Left cardiac atrium (tissue), 4 donors: ENCODE results near the gene CCDC167. TPM values are rescaled to one million over a fixed set of nuclear protein-coding genes. Genes with fewer than 3 reads are reported as not detected.
"Not testable (repeated sequence)": the region's sequence is repeated elsewhere in the genome, so short reads cannot be mapped to it uniquely, and the experiment has no call there.

Experiments
- ATAC-seq, 2 donors: fragments of 200-7000 bp; cut with Tn5 transposase; one replicate each; pipeline ENCODE4 v1.9.1; 2020; ENCODE audit warnings: mild to moderate bottlenecking in 2 of 2, moderate library complexity in 2 of 2
- DNase-seq: peaks from one replicate; pipeline ENCODE4 v3.0.0-alpha.2; 2020
- intact Hi-C, 2 donors: fragments of 100-400 bp; cut with DNase I; formaldehyde crosslinking; loops; one replicate each; pipeline versions ENCODE4 v1.14.1 to v1.15.1; 2022 to 2023
- total RNA-seq, 2 donors: library from RNA; stranded (reverse); fragmentation: NEBNext Ultra II Directional; extraction: Animal tissue kit (Norgen Biotek cat#: 25700); gene quantifications; one replicate each; pipeline ENCODE4 v1.2.1, GENCODE V29; 2021
- donor health status: DM: no; HTN: yes; CAD: no.
- donor health status: DM: no; HTN: yes; CAD: no; lungs with severe emphysema.
- donor health status: DM: yes; HTN: yes; CAD: no.
- donor health status: Dilated cardiomyopathy.

The CCDC167 gene
- total RNA-seq, 2 donors from 2014 or later: 19.5 to 28.7 TPM

GRCh38 chr6:37513576-37513975 lies 13.9 kb upstream of the CCDC167 start:
- intact Hi-C loops: no loop called here
- DNase-seq (no peak), ATAC-seq (no peak)

DNA sequence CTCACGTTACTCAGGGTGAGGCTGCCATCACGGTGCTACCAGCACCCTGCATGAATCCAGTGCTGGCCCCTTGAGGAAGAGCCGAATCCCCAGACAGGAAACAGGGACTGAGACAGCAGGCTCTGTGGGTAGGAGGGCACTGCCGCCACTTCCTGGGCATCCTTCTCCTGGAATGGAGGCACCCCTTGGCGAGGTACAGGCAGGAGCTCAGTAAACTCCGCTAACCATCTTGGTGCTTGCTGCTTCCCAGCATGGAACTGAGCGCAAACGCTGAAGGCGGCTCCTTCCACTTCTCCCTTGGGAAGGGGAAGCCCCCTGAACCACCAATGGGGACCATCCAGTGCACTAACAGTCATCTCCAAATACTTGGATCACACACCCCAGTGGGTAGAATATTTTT lies 13.5 kb upstream of the CCDC167 start:
- intact Hi-C loops: no loop called here
- ATAC-seq (no peak), DNase-seq (no peak)

DNA sequence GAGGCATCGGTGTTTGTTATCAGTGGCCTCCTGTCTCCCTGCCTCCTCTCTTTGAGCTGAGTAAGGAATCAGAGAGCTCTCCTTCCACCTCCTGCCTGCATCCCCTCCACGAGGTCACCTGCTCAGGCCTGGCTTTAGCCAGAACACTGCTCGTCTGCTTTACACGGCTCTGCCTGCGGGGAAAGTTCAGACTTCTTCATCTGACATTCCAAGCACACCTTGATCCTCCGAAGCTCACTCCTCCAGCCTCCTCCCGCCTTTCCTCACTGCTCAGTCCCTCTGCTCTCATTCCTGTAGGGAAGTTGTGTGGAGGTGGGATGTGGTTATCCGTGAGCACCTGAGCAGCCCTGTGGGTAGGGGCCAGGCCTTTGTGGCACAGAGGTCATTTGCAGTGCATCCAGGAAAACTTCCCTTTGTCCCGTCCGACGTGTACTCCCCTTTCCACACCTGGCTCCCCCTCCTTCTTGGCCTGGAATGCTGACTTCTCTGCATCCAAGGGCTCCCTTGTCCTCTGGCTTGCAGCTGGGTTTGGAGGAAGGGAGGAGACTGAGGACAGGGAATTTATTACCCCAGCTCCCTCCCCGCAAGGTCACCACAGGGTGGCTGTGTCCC lies 12.8 kb upstream of the CCDC167 start:
- intact Hi-C loops: no loop called here
- DNase-seq (no peak), ATAC-seq (no peak)

GRCh38 chr6:37511910-37512399 lies 12.3 kb upstream of the CCDC167 start:
- DNase-seq (no peak), ATAC-seq (no peak)
- intact Hi-C loops: no loop called here

GRCh38 chr6:37511201-37511600 lies 11.5 kb upstream of the CCDC167 start:
- intact Hi-C loops: no loop called here
- ATAC-seq: no peak
- DNase-seq: no peak

GRCh38 chr6:37507690-37508421 lies 8.2 kb upstream of the CCDC167 start:
- ATAC-seq (peak in 1 of 2 donors; percentile 47), DNase-seq (no peak)
- intact Hi-C loops: no loop called here

DNA sequence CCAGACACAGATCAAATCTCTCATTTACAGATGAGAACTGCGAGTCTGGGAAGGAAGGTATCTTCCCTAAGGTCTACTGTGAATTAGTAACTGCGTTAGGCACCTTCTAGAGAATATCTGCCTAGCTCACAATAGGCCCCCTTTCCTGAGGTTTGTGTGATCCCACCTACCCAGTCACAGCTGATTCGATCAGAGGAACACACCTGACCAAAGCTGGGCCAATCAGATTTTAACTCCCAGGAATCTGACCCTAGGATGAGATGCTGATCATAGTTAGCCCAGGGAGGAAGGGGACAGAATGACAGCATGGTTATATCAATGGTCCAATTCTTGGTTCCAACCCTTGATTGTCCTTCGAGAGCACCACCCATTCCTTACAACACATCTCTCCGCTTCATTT lies 7.4 kb upstream of the CCDC167 start:
- intact Hi-C loops: no loop called here
- DNase-seq: no peak
- ATAC-seq: no peak

- ATAC-seq (no peak), DNase-seq (no peak)
- intact Hi-C loops: no loop called here
Measured at GRCh38 chr6:37506479-37506878, 6.8 kb upstream of the CCDC167 start.

DNA sequence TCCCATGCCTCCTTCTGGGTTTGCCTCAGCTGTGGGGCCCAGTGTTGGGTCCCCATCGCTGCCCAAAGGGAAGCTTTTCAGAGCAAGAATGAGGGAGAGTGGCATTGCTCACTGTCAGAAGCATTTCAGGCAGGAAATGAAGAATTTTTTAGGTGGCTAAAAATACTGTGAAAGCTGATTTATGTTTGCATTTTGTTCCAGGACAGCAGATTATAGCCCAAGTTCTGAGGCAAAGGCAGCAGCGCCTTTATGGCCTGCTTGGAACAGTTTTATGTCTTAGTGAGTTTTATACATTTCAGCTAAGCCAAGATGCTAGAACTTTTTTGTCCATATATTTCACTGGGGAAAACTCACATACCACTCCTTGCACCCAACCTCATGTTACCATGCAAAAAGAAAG lies 4.3 kb upstream of the CCDC167 start:
- DNase-seq (no peak), ATAC-seq (no peak)
- intact Hi-C loops: no loop called here

DNA sequence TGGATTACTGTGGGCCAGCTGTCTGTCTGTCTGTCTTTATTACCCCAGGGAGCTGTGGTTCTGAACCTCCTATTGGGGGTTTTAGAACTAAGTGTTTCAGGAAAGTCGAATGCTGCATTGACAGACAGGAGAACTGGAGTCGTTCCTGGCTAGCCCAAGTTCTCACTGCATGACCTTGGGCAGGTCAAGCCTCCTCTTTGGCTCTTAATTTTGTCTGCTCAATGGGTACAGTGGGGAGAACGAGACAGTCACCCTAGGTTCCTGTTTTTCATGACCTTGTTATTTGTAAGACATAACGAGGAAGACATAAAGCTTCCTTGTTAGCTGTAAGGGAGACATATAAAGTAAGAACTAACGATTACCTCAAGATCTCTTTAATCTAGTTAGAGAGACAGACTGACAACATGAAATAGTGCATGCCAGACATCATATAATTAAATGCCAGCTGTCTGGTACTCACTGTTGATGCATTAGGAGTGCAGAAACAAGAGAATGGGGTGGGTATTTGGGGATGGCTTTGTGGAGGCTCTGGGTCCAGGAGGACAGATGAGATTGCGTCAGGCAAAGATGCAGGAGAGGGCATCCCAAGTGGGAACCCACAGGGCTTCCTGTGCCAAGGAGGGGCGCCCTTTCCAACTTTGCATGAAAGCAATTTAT lies 3.7 kb upstream of the CCDC167 start:
- ATAC-seq (no peak), DNase-seq (no peak)
- intact Hi-C loops: no loop called here

DNA sequence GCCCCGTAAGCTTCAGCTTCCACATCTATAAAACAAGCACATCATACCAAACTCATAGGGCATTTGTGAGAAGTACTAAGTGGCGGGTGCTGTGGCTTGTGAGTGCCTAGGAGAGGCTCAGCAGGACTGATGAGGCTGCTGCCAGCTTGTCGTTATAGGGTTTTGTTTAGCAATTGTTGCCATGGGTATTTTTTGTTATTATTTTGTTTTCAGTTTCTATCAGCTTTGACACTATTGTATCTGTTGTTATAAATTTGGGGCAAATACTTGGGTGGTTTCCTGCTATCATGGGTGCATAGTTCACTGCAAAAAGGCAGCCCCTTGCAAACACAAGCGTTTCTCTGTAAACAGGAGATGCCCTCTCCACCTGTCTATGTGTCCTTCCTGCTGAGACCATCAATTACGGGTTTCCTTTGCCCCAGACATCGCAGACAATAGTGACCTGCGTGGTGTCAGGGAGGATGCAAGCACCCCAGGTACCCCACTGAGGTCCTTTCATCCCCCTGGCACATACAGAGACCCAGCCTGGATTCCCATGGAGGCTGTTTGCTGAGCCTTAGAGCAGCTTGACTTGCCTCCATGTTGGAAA lies 3.1 kb upstream of the CCDC167 start:
- no peak for DNase-seq
- ATAC-seq: no peak
- intact Hi-C loops: no loop called here

DNA sequence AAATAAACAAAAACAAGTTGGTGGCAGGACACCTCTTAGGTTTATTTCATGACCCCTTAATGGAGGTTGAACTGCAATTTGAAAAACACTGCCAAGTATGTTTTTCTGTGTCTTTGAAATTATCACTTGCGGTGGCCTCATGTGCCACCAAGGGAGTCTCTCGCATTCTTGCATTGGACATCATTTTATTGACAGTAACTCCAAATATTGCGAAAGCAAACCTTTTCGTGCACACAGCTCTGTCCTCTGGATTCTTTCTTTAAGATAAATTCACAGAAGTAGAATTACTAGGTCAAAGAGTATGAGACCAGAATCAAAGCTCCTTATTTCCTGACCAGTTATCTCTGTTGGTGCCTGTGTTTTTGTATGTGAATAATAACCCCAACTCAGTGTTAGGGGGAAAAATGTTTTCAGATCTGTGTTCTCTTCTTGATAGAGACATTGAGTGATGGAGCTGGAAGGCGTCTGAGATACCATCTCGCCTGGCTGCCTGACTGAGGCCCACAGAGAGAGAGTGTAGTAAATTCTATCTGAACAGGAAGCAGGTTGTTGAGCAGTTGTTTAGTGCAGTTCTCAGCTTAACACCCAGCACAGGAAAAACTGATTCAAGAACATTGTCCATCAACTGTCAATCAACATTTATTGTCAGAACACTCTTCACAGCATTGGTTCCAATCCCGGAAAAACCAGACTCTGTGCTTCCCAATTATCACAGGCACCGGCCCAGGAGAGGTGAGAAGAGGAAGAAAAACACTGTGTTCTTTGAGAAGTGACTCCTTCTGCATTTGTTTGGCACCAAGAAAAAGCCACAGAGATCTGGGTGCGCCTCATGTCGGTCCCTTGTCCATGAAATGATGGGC lies 2.2 kb upstream of the CCDC167 start:
- DNase-seq: no peak
- intact Hi-C loops: no loop called here
- no peak for ATAC-seq

DNA sequence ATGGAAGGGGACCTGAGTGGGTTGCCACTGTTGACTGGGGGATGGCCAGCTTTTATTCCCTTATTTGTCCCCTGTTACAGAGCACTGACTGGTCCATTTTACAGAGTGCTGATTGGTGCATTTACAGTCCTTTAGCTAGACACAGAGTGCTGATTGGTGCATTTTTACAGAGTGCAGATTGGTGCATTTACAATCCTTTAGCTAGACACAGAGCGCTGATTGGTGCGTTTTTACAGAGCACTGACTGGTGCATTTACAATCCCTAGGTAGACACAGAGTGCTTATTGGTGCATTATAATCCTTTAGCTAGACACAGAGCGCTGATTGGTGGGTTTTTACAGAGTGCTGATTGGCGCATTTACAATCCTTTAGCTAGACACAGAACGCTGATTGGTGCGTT lies 1.2 kb upstream of the CCDC167 start:
- DNase-seq, ATAC-seq, intact Hi-C loops: not testable (repeated sequence)

DNA sequence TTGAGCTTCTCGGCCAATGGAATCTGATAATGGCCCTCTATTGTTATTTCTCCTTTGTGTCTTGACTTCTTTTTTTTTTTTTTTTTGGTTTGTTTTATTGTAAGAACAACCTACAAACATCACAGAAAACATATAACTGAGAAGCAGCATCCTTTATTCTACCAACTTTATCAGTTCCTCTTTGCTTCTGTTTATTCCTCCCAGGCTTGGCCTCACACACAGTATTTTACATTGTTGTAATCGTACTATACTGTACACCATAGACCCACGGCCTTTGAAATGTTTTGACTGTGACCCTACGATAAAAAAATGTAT lies 558 bp upstream of the CCDC167 start:
- ATAC-seq (no peak), DNase-seq (no peak)
- intact Hi-C loops: no loop called here

DNA sequence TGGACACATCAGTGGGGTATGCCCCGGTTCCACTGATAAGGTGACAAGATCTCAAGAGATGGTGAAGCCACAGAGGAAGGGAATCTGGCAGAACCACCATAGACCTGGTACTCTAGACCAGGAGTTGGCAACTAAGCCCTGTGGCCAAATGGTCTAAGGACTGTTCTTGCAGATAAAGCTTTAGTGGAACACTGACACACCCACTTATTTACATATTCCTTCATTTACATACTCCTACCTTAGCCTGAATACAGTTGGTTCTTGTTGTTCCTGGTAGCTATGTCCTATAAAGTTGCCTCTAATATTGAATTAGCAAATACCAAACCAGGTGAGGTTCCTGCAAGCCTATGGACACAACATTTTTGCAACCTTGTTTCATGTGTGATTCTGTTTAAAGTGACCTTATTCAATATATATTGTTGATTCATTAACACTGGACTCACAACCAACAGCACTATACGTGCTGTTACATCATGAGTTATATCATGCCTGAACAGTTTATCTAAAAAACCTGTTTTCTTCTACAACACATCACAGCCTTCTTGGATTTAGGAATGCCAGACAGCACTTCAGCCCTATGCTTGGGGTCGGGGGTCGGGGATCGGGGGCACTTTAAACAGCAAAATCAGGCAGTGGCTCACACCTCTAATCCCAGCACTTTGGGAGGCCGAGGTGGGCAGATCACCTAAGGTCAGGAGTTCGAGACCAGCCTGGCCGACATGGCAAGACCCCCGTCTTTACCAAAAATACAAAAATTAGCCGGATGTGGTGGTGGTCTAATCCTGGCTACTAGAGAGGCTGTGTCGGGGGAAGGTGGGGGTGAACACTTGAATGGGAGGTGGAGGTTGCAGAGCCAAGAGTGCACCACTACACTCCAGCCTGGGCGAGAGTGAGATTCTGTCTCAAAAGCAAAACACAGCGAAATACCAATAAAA lies 2.5 kb downstream of the CCDC167 start:
- ATAC-seq: no peak
- DNase-seq: no peak
- intact Hi-C loops: no loop called here

- ATAC-seq (no peak), DNase-seq (no peak)
- intact Hi-C loops: no loop called here
Measured at GRCh38 chr6:37495244-37495934, 4.3 kb downstream of the CCDC167 start.

GRCh38 chr6:37493661-37493995 lies 6.1 kb downstream of the CCDC167 start:
- intact Hi-C loops: no loop called here
- ATAC-seq: no peak
- DNase-seq: no peak
